ENCODE measurements around the gene PTPA. TPM values are rescaled to one million over a fixed set of nuclear protein-coding genes. Genes with fewer than 3 reads are reported as not detected.

PTPA gene
- total and polyA plus RNA-seq, 12 donors: 106 to 227 (median 186) TPM

- peaks cover 32 to 54% (median 46%) of the 10 kb centered on the region in 9 donors for H3K4me1 ChIP-seq
- peak overlapping the region; percentile 90 to 100 (median 100) for H3K27ac ChIP-seq
- ATAC-seq (no peak), DNase-seq (no peak)
- TF ChIP-seq CTCF (IDR thresholded peaks at IDR 0.05): no peak
- H3K27me3 ChIP-seq: no peaks in the 10 kb centered on the region
- WGBS, 2 donors: 82% methylated on average over 19 of the region's 19 CpGs
- H3K36me3 ChIP-seq: peaks cover 0 to 67% (median 13%) of the 10 kb centered on the region in 9 donors
- intact Hi-C loops (cut with DNase I): loop anchor here in 9 of 10 donors (2.0 to 10.0 kb wide), 11 partner anchors 39 to 647 kb away; partner anchors contain the start of gene NTMT1 (in 1 of the 9)
- no peaks in the 10 kb centered on the region for H3K9me3 ChIP-seq
- no peak overlapping the region for H3K4me3 ChIP-seq
These were observed 26.3 kb downstream of the PTPA start for GRCh38 chr9:129137292-129138143.

GRCh38 chr9:129138144-129138462 is 26.9 kb downstream of the PTPA start:
- peaks cover 0 to 64% (median 13%) of the 10 kb centered on the region in 9 donors for H3K36me3 ChIP-seq
- peak overlapping the region; percentile 90 to 100 (median 100) for H3K27ac ChIP-seq
- H3K27me3 ChIP-seq: no peaks in the 10 kb centered on the region
- no peaks in the 10 kb centered on the region for H3K9me3 ChIP-seq
- H3K4me3 ChIP-seq: no peak overlapping the region
- TF ChIP-seq CTCF (IDR thresholded peaks at IDR 0.05): no peak
- intact Hi-C loops (cut with DNase I): loop anchor here in 9 of 10 donors (2.0 to 10.0 kb wide), 11 partner anchors 39 to 647 kb away; partner anchors contain the start of gene NTMT1 (in 1 of the 9)
- DNase-seq (peak in 1 of 2 donors; percentile 14), ATAC-seq (no peak)
- 75 to 78% methylated on average over 9 of the region's 9 CpGs for WGBS, 2 donors
- peaks cover 36 to 60% (median 52%) of the 10 kb centered on the region in 9 donors for H3K4me1 ChIP-seq

- peak; percentile 3 to 36 (median 6) for ATAC-seq
- 15 to 17% methylated on average over 21 of the region's 21 CpGs for WGBS, 2 donors
- intact Hi-C loops (cut with DNase I): loop anchor here (1.0 to 10.0 kb wide), 14 partner anchors 38 to 646 kb away; partner anchors contain the start of gene NTMT1 (in 1 of the 10)
- H3K9me3 ChIP-seq: no peaks in the 10 kb centered on the region
- no peak for TF ChIP-seq CTCF (IDR thresholded peaks at IDR 0.05)
- DNase-seq: peak; percentile 62 to 71
- no peaks in the 10 kb centered on the region for H3K27me3 ChIP-seq
- H3K4me3 ChIP-seq: peak overlapping the region in 6 of 10 donors; percentile 53 to 62 (median 58)
- peak overlapping the region; percentile 90 to 100 (median 100) for H3K27ac ChIP-seq
- peaks cover 40 to 65% (median 57%) of the 10 kb centered on the region in 9 donors for H3K4me1 ChIP-seq
- peaks cover 0 to 60% (median 13%) of the 10 kb centered on the region in 9 donors for H3K36me3 ChIP-seq
These were observed 27.4 kb downstream of the PTPA start for GRCh38 chr9:129138476-129139232.

Data from heart right ventricle (tissue), 16 donors.